Spleen (tissue), 11 donors: ENCODE results near the gene SPTSSB. TPM values are rescaled to one million over a fixed set of nuclear protein-coding genes. Genes with fewer than 3 reads are reported as not detected.

Source experiments
- DNase-seq: peaks from one replicate; pipeline ENCODE4 v3.0.0-alpha.2; 2020
- H3K27ac ChIP-seq, 8 donors: fragments of 200-600 bp; sonication (generic) in 7 of 8; 1 replicate in 4 of 8; 2 replicates in 4 of 8; pipeline versions ENCODE4 v1.5.0 to v1.8.0; 2016 to 2021; ENCODE audit warnings: inconsistent platforms in 4 of 8, mild to moderate bottlenecking in 4 of 8, moderate library complexity in 1 of 8
- H3K27me3 ChIP-seq, 7 donors: fragments of 200-600 bp; sonication (generic) in 6 of 7; replicated peaks in 1 of 7; 1 replicate in 4 of 7; 2 replicates in 3 of 7; pipeline versions ENCODE4 v1.5.0 to v1.8.0; 2016 to 2021; ENCODE audit warnings: inconsistent platforms in 3 of 7, mild to moderate bottlenecking in 1 of 7
- H3K36me3 ChIP-seq, 6 donors: fragments of 200-600 bp; sonication (generic) in 5 of 6; 1 replicate in 4 of 6; 2 replicates in 2 of 6; pipeline versions ENCODE4 v1.5.0 to v1.8.0; 2016 to 2021; ENCODE audit warnings: inconsistent platforms in 2 of 6
- H3K4me1 ChIP-seq, 6 donors: fragments of 200-600 bp; sonication (generic) in 5 of 6; 1 replicate in 3 of 6; 2 replicates in 3 of 6; pipeline versions ENCODE4 v1.5.0 to v1.8.0; 2016 to 2021; ENCODE audit warnings: inconsistent platforms in 3 of 6
- H3K4me3 ChIP-seq, 8 donors: fragments of 200-600 bp; sonication (generic) in 7 of 8; 1 replicate in 4 of 8; 2 replicates in 4 of 8; pipeline versions ENCODE4 v1.5.0 to v1.8.0; 2016 to 2021; ENCODE audit warnings: inconsistent platforms in 4 of 8, mild to moderate bottlenecking in 4 of 8, moderate library complexity in 2 of 8
- H3K9me3 ChIP-seq, 8 donors: fragments of 200-600 bp; sonication (generic) in 7 of 8; 1 replicate in 4 of 8; 2 replicates in 4 of 8; pipeline versions ENCODE4 v1.5.0 to v1.8.0; 2016 to 2021; ENCODE audit warnings: inconsistent platforms in 4 of 8
- CTCF ChIP-seq, 11 experiments: fragments of 200-600 bp in 7 of 11; fragments of 450-650 bp in 4 of 11; sonication (generic) in 4 of 11; IDR thresholded peaks in 8 of 11; conservative IDR thresholded peaks in 3 of 11; 1 replicate in 7 of 11; 2 replicates in 4 of 11; pipeline versions ENCODE4 v1.4.0 to v1.8.0; 2016 to 2021; ENCODE audit warnings: antibody characterized with exemption in 11 of 11, inconsistent platforms in 4 of 11, mild to moderate bottlenecking in 1 of 11
- POLR2A ChIP-seq, 3 donors: fragments of 450-650 bp; IDR thresholded peaks; one replicate each; pipeline ENCODE4 v1.5.1; 2017; ENCODE audit warnings: antibody characterized with exemption in 3 of 3, mild to moderate bottlenecking in 1 of 3
- POLR2AphosphoS5 ChIP-seq, 3 donors: sonication (generic); formaldehyde crosslinking; IDR thresholded peaks; one replicate each; pipeline ENCODE4 v1.5.1; 2017; ENCODE audit warnings: antibody characterized with exemption in 3 of 3
- WGBS, 5 donors: extraction: QIAGEN DNeasy Blood & Tissue Kit in 3 of 5; methylation state at CpG; one replicate each; pipeline versions ENCODE4 v1.1.5 to v1.1.7; 2013 to 2018; 5-methylcytosine and 5-hydroxymethylcytosine counted together
- intact Hi-C: fragments of 100-400 bp; cut with DNase I; formaldehyde crosslinking; loops from one replicate; pipeline ENCODE4 v1.15.0; 2023; ENCODE audit warnings: low total_unique reads
- polyA plus RNA-seq, 3 donors: library from polyadenylated mRNA; stranded (reverse); fragments of 200-250 nt; gene quantifications; one replicate each; pipeline ENCODE4 v1.2.1, GENCODE V29; 2013
- total RNA-seq, 7 donors: library from RNA; depleted of rRNA in 3 of 7; stranded (reverse); fragments of >200 nt in 3 of 7; fragmentation: NEBNext Ultra II Directional in 4 of 7; extraction: Animal tissue kit (Norgen Biotek cat#: 25700) in 4 of 7; gene quantifications; one replicate each; pipeline versions ENCODE4 v1.1.0 to v1.2.1, GENCODE V29; 2016 to 2021
- donor health status: healthy with polysubstance abuse.
- donor health status: DM: no; HTN: no; CAD: no; lungs with moderate emphysema.
- donor health status: DM: no; HTN: no; CAD: no.
- donor health status: Bipolar disorder and iron deficiency.
- donor health status: healthy.
- donor health status: DM: no; HTN: no; CAD: no.
- donor health status: DM: yes; HTN: yes; CAD: no.

SPTSSB gene
- total and polyA plus RNA-seq, 10 donors: 0.26 to 4.5 (median 0.74) TPM

- no peaks in the 10 kb centered on the region for H3K9me3 ChIP-seq
- no peak for DNase-seq
- H3K36me3 ChIP-seq: no peaks in the 10 kb centered on the region
- TF ChIP-seq CTCF (IDR thresholded peaks at IDR 0.05 in 8 of 11, conservative IDR thresholded peaks at IDR 0.05 in 3 of 11) (no peak), POLR2AphosphoS5 (IDR thresholded peaks at IDR 0.05) (no peak), POLR2A (IDR thresholded peaks at IDR 0.05) (no peak)
- no peak overlapping the region for H3K4me3 ChIP-seq
- H3K27ac ChIP-seq: no peak overlapping the region
- intact Hi-C loops: no loop called here
- H3K4me1 ChIP-seq: no peaks in the 10 kb centered on the region
- WGBS, 5 donors: 68 to 84% (median 80%) methylated on average over 3 of the region's 3 CpGs
- H3K27me3 ChIP-seq: no peaks in the 10 kb centered on the region
Observed at GRCh38 chr3:161342629-161343028, 28.7 kb downstream of the SPTSSB start.

- Histone ChIP-seq H3K27ac (no peak overlapping the region), H3K4me1 (no peaks in the 10 kb centered on the region), H3K9me3 (no peaks in the 10 kb centered on the region), H3K27me3 (no peaks in the 10 kb centered on the region), H3K4me3 (no peak overlapping the region), H3K36me3 (no peaks in the 10 kb centered on the region)
- intact Hi-C loops: no loop called here
- DNase-seq: no peak
- 66 to 81% (median 72%) methylated on average over 4 of the region's 4 CpGs for WGBS, 5 donors
- TF ChIP-seq CTCF (IDR thresholded peaks at IDR 0.05 in 8 of 11, conservative IDR thresholded peaks at IDR 0.05 in 3 of 11) (no peak), POLR2A (IDR thresholded peaks at IDR 0.05) (no peak), POLR2AphosphoS5 (IDR thresholded peaks at IDR 0.05) (no peak)
Observed at GRCh38 chr3:161339517-161340500, 31.5 kb downstream of the SPTSSB start.

- Histone ChIP-seq H3K36me3 (no peaks in the 10 kb centered on the region), H3K27me3 (peaks cover 0 to 4% (median 0%) of the 10 kb centered on the region in 7 donors), H3K27ac (no peak overlapping the region), H3K4me3 (no peak overlapping the region), H3K4me1 (no peaks in the 10 kb centered on the region), H3K9me3 (no peaks in the 10 kb centered on the region)
- intact Hi-C loops: no loop called here
- TF ChIP-seq POLR2A (IDR thresholded peaks at IDR 0.05): no peak
- no peak for TF ChIP-seq CTCF (IDR thresholded peaks at IDR 0.05 in 8 of 11, conservative IDR thresholded peaks at IDR 0.05 in 3 of 11)
- no peak for TF ChIP-seq POLR2AphosphoS5 (IDR thresholded peaks at IDR 0.05)
- no peak for DNase-seq
Observed at GRCh38 chr3:161337311-161337710, 34.0 kb downstream of the SPTSSB start.

GRCh38 chr3:161336661-161337060 lies 34.7 kb downstream of the SPTSSB start:
- intact Hi-C loops: no loop called here
- H3K9me3 ChIP-seq: no peaks in the 10 kb centered on the region
- TF ChIP-seq POLR2A (IDR thresholded peaks at IDR 0.05) (no peak), CTCF (IDR thresholded peaks at IDR 0.05 in 8 of 11, conservative IDR thresholded peaks at IDR 0.05 in 3 of 11) (no peak), POLR2AphosphoS5 (IDR thresholded peaks at IDR 0.05) (no peak)
- WGBS, 5 donors: 85 to 96% (median 86%) methylated on average over 2 of the region's 2 CpGs
- H3K4me1 ChIP-seq: no peaks in the 10 kb centered on the region
- H3K27ac ChIP-seq: no peak overlapping the region
- DNase-seq: no peak
- peaks cover 0 to 4% (median 0%) of the 10 kb centered on the region in 7 donors for H3K27me3 ChIP-seq
- H3K4me3 ChIP-seq: no peak overlapping the region
- H3K36me3 ChIP-seq: no peaks in the 10 kb centered on the region
